GM12875 (cell line): ENCODE results near the gene PDZK1IP1.

Source experiments
- H3K4me3 ChIP-seq: one replicate; pipeline ENCODE4 v1.5.1; 2011; ENCODE audit warnings: low read depth, low read length, control low read depth
- TF ChIP-seq, protein P1 (sequence below): IDR thresholded peaks from 2 replicates; pipeline ENCODE4 v1.5.1; 2011; ENCODE audit warnings: low read depth, mild to moderate bottlenecking, control low read depth, inconsistent platforms, low read length, moderate library complexity, borderline replicate concordance; ENCODE audit not compliant: insufficient read depth

Gene PDZK1IP1

DNA sequence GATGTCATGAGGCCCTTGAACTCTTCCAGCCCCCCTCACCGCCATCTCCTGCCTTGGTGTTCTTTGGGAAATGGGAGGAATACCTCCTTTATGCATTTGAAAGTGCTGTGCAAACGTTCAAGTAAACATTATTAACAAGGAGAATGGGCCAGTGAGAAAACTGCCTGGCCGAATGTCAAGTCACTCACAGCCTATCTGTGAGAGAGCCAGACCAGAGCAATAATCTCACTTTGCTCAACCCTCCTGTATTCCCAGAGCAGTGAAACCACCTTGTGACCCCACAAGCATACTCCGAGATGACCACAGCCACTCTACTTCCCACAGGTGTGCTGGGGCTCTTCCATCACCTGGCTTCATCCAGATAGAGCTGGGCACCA is 37.0 kb upstream of the PDZK1IP1 start:
- H3K4me3 ChIP-seq, result no peak overlapping the region
- TF ChIP-seq, protein P1, sequence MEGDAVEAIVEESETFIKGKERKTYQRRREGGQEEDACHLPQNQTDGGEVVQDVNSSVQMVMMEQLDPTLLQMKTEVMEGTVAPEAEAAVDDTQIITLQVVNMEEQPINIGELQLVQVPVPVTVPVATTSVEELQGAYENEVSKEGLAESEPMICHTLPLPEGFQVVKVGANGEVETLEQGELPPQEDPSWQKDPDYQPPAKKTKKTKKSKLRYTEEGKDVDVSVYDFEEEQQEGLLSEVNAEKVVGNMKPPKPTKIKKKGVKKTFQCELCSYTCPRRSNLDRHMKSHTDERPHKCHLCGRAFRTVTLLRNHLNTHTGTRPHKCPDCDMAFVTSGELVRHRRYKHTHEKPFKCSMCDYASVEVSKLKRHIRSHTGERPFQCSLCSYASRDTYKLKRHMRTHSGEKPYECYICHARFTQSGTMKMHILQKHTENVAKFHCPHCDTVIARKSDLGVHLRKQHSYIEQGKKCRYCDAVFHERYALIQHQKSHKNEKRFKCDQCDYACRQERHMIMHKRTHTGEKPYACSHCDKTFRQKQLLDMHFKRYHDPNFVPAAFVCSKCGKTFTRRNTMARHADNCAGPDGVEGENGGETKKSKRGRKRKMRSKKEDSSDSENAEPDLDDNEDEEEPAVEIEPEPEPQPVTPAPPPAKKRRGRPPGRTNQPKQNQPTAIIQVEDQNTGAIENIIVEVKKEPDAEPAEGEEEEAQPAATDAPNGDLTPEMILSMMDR, result no peak

DNA sequence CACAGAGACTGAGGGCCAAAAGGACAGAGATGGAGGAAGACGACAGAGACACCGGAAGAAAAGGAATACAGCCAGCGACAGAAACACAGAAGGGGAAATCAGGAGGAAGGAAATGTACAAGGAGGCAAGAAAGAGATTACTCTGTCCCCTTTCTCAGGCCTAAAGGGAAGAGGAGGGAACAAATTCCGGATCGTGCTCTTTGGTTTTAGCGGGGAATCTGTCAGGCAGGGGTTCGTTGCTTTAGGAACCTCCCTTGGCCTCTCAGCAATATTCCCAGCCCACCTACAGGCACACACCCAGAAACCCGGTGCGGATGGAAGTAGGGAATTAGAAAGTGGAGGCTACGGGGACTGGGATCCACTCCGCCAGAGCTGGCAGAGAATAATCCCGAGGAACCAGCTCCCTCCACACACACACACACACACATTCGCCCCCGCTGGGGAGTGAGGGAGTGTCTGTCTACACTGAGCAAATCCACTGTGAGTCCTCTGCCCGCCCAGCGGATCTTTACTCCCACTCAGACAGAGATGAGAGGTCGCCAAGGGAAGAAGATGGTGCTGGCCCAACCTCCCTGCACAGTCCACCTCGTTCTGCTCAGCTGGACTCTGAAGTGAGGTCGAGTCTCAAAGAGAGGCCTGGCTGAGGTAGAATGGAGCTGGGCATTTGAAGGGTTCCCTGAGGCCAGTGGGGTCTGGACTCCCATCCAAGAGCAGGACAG is 36.4 kb upstream of the PDZK1IP1 start:
- no peak overlapping the region for H3K4me3 ChIP-seq
- TF ChIP-seq, protein P1, result no peak

DNA sequence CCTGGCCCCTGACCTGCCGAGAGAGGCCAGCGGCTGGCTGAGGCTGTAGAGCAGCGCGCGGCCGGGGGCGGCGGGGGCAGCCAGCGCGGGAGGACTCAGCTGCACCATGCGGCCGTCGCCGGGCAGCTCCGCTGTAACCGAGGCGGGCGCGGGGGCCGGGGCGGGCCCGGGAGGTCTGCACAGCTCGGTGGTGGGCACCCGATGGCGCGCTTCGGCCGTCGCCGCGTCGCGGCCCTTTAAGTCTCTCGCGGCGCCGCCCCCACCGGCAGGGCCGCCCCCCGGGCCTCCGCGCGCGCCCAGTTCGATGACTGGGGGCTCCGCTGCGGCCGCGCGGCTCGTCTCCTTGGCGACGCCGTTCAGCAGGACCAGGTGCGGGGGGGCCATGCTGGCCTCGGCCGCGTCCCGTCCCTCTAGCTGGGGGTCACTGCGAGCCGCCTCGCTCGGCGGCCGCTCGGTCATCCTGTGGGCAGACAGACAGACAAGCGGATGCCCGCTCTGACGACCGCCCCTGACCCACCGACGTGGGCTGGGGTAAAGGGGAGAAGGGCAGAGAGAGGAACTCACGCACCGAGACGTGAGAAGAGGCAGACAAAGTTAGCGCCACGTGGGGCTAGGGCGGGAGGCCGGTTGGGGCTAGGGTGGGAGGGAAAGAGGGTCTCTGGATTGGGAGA is 35.7 kb upstream of the PDZK1IP1 start:
- TF ChIP-seq, protein P1, result no peak
- H3K4me3 ChIP-seq, result no peak overlapping the region

DNA sequence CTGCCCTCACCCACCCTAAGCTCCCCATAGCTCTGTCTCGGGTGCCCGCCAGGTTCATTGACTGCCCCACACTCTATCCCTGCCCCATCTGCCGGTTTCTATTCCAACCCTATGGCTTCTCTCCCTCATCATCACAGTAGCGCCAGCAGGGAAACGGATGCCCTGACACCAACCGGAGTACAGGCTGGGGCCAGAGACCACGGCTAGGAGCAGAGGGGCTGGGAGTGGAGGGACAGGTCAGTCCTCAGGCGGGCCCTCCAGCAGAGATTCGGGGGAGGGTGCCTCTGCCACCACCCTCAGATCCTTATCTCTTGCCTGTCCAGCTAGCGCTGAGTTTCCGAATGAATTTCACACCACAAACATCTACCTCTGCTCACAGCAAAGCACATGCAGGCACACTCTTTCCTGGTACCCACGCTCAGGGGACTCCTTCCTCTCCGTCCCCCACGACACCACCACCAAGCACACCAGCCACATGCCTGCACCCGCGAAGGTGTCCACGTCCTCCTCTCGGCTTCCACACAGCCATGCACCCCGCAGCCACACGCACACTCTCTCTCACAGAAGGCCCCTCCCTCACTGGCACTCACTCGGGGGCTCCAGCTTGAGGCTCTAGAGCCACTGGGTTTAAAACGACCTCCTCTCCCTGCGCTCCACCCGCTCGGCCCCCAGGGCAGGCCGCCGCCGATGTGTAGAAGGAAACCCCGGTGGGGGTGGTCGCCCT is 35.0 kb upstream of the PDZK1IP1 start:
- H3K4me3 ChIP-seq, result no peak overlapping the region
- TF ChIP-seq, protein P1, result no peak

DNA sequence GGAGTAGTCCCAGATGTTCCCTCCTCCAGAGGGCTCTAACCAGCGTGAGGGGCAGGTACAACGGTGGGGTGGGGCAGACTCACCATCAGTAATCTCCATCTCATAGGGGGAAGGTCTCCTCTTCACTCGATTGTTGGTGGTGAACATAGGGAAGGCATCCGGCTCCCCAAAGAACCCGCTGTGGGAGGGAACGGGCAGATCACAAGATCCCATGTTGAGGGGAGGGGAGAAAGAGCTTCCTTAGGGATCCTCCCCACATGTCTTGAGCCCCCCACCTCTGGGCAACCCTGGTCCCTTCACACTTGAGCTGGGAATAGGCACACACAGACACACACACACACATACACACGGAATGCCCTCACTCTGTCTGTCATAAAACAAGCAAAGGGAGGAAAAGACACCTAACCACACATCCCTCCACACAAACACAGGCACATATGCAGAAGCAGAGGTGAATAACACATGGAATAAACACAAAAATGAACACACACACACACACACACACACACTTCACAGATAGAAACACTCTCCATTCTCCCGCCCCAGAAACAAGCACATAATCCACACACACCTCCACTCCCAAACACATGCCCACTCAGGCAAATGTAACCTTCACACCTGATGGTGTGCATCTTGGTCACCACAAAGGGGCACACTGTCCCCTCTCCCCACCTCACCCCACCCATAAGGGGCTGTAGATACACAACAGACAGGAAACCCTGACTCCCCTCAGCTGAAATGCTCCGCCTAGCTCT is 34.3 kb upstream of the PDZK1IP1 start:
- no peak overlapping the region for H3K4me3 ChIP-seq
- TF ChIP-seq, protein P1, result no peak

DNA sequence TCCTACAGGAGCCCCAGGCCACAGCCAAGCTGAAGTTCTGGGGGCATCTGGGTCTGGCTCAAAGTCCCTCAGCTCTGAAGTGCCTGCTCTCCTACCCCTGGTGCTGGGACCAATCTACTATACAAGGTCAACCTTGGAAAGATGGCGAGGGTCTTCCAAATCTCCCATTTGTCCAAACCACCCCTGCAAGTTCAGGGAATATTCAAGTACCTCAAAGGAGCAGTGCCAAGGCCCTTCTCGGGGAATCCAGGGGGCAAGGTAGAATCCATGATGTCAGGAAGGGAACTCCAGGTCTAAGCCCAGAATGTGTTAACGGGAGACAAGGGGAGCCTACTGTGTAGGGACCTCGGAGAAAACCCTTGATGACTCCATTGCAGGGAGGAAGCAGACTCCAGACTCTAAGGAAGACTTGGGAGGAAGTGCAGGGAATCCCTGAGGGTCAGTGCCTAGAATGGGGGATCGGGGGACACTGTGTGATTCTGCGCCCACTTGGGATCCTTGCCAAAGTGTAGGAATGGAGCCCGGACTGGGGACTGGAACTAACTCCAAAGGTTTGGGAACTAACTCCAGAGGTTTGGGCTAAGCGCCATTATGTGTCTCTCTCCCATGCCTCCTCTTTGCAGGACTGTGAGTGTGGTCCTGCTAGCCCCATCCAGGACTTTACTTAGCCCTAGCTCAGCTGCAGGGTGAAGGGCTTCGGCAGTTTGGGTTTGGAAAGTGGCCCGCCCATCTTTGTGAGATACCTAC is 33.5 kb upstream of the PDZK1IP1 start:
- H3K4me3 ChIP-seq, result no peak overlapping the region
- TF ChIP-seq, protein P1, result no peak
